Dedifferentiated amniotic fluid mesenchymal stem cell (primary cell): ENCODE measurements around the gene PHKA2.

Experiments used
- DNase-seq: peaks from one replicate; pipeline ENCODE4 v3.0.0-alpha.2; 2016; ENCODE audit errors: extremely low spot score

Gene PHKA2

DNA sequence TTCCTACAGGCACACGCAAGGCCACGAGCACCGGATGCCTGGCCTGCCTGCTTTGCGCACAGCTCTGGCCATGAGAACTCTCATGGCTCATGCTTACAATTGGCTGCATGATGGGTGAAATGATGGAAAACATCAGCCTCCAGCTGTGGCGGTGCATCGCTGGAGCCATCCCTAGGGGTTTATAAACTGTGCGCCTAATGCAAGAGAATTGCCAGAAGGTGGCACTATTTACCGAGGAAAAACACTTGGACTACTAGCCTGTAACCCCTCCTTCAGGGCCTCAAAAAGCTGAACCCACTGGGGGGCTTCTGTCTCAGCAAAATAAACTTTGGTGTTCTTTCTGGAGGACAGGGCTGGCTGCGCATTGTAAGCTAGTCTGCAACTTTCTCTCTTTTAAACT lies 51.9 kb downstream of the PHKA2 start:
- no peak for DNase-seq

DNA sequence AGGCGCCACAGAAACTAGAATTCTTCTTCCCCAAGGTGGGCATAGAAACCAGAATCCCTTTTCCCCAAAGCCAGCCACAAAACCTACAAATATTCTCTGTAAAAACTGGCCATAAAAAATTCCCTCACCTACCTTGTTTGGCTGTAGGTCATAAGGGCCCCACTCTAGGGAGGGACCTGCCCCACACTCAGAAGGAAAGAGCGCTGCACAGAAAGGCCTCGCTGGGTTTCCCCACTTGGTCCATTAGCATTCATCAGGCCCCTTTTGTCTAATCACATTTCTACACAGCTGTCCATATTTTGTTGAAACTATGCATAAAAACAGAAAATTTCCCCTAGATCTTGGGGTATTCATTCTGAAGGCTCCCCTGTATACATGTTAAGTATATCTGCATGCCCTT lies 54.1 kb downstream of the PHKA2 start:
- no peak for DNase-seq

DNA sequence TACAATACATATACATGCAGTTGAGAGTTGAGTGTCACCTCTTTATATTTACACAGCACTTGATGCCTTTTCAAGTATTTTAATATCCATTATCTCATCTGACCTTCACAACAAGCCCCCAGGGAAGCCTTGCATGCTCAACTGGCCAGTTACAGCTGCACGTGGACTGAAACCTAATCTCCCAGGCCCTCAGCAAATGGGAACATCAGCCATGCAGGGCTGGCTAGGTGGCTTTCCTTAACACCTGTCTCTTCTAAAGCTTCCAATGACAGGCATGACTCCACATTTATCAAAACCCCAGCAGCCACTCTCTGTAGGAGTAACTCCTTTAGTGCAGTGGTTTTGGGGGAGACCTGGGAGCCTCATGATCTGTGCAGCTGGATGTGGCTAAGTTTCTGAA lies 56.4 kb downstream of the PHKA2 start:
- no peak for DNase-seq

DNA sequence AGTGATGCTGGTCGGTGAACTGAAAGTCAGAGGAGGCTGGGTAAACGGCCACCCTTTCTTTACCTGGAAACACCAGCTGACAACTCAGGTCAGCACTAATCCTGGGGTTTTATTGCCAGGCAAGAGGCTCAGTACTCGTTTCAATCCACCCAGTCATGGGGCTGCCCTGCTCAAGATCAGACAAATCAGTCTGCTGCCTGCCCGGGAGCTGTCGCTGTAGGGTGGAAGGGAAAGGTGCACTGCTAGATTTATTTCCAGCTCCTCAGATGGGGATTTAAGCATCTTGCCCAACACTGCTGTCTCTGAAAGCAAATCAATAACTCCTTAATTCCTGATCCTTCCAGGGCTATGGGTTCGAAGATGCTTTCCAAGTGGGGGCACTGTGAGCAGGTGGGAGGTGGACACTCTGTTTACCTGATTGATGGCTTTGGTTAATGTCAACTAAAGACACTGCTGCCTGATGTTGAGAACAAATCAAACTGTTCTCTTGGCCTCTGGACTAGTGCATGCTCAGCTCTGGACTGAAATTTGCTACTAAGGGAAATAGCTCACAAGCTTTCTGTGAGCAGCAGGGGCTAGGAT lies 59.3 kb downstream of the PHKA2 start:
- DNase-seq, result no peak

DNA sequence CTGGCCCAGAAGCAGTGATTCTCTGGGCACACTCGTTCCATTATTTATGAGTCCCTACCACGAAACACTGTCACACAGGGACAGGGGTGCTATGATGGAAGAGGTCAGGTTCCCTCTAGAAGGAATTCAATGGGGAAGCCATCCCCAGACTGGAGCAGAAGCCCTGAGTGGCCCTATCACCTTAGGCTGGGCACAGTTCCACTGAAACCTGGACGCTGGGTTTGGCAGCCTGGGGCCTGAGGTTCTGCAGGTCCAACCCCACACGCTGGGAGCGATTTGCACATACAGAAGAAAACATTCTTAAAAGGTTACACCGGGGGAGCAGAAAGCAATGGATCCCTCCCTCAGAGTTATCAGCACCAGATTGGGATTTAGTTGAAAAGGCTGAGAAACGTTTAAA lies 63.3 kb downstream of the PHKA2 start:
- no peak for DNase-seq

DNA sequence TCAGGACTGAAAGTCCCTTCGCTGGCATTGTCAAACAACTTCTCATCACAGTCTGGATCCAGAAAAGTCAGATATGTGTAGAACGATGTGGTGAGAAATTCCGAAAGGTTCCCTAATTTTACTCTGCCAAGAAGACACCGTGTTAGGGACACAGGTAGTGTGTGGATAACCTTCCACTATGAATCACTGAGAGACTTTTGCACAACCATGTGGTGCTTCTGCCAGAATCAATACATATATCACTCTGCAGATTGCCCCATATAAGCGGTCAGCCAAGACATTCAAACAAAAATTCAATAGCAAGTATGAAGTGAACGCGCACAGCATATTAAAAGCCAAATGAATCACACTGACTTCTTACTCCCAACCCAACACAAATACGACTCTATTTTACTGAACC lies 63.8 kb downstream of the PHKA2 start:
- no peak for DNase-seq

DNA sequence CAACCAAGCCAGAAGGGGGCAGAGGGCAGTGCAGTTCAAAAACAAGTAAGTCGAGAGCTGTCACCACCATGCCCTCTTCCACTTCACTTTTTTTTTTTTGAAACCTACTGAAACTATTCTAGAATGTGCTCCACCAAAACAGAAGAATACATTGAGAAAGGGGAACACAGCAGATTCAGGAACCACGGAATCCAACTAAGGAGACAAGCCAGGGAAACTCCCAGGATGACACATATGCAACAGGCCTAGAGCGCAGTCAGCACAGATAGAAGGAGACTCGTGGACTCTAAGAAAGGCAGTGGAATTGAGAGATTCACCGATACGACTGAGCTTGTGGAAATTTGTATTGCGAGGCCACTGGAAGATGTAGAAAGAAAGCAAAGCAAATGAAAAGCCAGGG lies 66.1 kb downstream of the PHKA2 start:
- DNase-seq, result no peak

DNA sequence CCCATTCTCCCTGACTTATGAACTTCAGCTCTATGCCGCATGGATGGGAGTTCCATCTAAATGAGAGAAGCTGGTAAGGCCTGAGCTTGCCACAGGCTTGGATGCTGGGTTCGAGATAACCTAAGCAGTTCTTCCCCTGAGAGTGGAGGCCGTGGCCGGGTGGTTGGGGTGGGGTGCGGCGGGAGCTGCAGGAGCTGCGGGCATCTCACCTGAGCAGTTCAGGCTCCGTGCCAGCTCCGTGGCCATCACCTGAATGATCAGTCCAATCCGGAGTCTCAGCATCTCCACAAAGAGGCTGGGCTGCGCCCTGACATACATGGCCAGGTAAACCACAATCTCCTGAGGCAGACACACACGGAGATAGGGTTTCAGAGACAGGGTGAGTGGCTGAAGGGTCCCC lies 77.6 kb downstream of the PHKA2 start:
- no peak for DNase-seq

DNA sequence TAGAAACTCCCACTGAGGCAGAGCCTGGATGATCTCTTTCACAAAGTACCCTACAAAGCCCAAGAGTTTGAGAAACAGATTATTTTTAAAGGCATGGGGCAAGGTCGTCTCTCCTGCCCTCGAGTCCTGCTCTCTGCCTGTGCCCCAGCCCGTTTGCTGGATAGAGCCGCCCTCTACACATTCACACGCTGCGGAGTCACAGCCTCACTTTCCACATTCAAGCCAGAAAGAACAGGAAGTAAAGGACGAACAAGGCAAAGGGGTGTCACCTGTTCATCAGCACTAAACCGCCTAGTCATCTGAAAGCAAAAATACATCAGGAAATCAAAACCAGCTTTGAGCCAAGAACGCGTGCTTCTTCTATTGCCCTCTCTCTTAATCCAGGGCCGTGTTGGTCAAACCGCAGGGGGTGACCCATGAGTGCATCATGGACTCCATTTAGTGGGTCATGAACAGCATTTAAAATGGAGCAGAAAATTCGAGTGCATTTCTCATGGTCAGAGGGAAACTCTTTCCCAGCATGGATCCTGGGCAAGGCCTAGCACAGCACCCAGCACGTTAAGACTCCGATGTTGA lies 83.4 kb downstream of the PHKA2 start:
- no peak for DNase-seq

DNA sequence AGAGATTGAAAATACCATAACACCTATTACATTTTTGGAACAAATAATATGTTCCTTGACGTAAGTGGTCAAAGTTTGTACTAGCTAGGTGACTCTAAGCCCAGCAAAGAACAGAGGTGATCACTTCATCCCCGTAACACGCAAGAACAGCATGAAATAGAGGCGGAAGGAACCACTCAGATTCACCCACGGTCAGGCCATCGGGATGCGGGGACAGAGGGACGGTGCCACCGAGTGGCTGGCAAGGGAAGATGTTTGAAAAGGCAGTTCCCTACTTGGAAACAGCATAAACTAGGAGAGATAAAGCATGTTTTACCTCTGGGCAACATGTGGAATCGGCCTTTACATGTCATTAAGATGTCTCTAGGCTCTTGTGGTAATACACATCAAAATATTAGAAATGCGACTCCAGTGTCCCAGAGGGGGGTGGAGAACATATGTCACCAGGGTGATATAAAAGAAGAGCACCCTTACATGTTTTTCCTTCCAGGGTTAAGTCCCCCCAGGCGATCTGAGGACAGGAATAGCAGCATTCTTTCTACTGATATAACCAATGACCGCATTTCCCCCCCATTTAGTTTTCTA lies 84.0 kb downstream of the PHKA2 start:
- no peak for DNase-seq

DNA sequence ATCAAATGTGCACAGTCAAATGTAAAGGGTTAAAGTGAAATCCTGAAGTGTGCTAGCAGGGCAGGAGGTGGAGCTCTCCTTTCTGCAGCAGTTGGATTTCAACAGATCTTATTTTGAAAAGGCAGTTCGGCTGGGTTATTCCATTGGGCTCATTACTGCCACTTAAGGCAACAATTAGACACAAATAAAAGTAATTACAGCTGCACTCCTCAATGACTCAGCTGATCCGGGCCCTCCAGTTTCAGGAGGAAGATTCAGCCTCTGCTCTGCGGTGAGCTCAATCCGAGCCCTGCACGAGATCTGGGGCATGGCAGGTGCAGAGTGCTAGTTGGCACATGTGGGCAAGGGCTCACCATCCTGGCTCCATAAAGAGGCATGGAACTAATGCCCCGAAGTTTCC lies 85.4 kb downstream of the PHKA2 start:
- DNase-seq, result no peak

DNA sequence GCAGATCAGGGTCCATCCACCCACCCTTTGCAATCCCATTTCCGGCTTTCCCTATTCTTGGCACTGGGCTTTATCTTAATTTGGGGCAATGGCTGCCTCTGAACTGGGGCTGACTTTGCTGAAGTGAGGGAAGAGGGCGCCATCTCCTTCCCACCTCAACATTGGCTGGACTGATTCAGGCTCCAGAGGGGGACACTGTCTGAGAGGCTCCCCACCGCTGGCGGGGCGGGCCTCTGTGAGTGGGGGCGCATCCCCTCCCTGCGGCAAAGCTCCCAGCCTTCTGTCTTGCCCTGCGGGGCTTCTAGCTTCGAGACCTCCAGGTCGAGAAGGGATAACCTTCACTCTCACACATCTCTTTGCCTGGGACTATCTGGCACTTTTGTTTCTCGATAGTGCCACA lies 85.8 kb downstream of the PHKA2 start:
- DNase-seq, result no peak

DNA sequence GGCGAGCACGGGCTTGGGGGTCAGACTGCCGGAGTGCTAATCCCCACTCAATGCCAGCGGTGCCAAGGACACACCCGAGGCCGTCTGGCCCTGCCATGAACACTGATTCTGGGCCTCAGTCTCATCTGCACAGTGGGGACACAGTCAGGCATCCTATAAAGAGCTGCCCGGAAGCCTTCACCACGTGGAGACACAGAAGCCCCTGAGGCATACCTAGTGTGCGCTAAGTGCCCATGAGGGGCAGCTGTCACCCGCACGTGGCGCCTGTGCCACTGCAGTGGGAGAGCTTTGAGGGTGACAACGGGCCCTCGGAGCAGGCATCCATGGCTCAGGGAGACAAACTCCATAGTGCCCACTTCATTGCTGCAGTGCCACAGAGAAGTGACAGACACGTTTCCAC lies 86.3 kb downstream of the PHKA2 start:
- no peak for DNase-seq

DNA sequence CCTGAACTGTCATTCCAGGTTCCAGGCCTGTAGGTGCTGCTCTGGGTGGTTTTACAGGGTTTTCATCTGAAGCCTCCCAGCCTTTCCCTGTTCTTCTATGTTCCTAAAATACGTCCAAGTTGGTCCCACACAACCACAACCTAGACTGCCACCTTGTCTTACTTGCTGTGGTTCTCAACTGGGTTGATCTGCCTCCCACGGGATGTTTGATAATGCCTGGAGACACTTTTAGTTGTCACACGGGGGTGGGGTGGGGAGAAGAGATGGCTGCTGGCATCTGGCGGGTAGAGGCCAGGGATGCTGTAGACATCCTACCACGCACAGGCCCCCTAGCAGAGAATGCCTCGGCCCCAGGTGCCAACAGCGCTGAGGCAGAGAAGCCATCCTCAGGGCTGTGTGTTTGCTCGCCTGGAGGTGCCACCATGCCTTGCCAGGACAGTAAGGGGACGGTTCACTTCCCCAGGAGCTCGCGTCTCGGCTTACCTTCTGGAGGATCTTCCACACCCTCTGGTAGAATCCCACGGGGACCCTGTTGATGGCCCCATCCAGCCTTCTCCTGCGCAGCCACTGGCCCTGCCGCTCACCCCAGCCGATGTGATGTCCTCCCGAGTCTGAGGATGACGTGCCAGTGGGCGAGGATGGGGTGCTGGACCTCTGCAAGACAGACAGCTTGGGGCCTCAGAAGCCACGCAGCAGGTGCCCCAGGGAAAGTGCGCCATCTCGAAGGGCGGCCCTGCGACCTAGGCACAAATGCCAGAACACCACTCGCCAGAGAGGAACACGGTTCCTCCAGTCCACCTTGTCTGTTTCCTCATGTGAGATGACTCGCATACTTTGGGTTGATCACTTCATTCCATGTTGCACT lies 87.0 kb downstream of the PHKA2 start:
- DNase-seq, result no peak

DNA sequence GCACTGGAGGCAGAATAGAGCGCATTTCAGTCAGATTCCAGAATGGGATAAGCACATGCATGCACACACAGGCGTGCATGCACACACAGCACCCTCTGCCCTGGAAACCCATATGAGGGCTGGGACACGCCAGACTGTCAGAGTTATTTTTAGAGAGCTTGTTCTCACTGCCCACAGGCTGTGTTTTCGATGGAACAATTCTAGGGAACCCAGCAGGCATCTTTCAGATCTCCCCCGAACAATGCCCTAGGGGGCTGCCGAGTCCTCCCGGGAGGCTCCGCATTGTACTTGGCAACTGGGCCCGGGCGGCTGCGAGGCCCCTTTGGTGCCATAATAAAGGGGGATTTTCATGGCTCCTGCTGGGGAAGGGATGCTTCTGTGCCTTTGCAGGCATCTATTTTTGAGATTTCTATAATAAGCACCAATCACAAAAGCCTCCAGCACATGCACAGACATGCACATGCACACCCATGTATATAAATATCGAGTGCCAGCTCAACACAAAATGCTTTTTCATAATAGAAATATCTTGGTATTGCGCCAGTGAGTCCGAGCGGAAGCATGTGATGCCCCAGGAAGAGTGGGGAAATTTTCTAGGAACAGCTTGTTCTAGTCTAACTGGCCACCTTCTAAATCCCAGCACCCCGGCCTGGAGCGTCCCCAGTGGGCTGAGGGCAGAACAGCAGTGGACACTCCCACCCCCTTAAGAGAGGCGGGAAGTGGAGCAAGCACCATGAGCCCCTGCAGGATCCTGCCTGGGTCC lies 88.5 kb downstream of the PHKA2 start:
- DNase-seq, result no peak

DNA sequence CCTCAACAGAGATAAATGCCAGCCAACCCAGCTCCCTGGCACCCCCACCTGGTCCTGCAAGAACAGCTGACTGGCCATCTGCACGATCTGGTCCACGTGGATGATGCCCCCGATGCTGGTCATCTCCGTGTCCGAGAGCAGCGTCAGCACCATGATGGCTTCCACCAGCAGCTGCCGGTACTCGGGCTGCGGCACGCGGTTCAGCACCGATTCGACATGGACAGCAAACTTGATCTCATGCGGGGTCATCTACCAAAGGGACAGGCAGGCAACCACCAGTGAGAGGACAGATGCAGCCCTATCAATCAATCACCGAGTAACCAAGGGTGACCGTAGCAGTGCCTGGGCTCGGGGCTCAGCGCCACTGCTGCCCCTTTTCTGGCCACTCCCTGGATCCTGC lies 89.8 kb downstream of the PHKA2 start:
- DNase-seq, result no peak

DNA sequence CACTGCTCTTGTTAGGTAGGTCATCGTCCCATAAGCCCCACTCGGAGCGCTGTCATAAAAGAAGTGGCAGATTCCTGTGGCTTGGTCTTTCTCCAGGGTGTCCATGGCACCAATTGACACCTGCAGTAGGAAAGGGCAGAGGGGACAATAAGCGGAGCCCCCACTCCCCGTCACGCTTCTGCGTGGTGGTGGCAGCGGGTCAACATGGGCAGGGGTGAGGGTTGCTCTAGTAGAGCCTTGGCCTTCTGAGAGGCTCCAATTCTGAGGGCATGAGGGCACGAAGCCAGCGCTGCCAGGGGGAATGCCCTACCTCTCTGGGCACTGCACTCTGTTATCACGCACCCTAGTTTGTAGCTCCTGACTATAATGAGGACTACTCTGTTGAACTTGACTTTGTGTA lies 90.4 kb downstream of the PHKA2 start:
- DNase-seq, result no peak

DNA sequence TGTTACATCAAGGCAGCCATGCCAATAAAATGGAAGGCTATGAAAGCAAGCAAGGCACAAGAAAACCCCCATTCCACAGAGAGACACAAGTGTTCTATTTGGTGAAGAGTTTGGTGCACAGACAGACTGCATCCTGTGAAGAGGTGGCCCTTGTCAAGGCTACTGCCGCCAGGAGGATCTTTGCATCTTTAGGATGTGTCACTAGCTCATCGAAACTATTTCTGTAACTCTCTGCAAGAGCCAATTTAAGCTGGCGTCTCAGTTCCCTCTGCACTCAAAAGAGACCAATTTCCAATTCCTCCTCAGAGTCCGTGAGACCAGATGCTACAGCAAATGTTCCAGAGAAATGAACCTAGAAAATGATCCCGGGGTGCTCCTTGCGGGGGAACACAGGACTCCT lies 91.0 kb downstream of the PHKA2 start:
- DNase-seq, result no peak

DNA sequence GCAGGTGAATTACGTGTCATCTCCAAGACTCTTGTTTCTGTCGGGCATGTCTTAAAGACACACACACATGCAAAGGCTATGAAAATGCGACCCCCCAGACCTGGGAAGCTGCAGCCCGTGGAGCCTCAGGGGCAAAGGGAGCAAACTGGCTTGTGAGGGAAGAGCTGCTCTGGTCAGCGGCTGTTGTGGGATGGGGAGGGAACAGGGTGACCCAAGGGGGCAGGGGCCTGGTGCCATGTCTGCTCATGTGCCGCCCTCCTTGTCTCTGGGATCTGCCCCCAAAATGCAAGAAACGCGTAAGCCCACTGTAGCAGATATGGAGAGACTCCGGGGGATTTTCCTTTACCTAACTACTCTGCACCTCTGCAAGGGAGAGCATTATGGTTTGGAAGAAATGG lies 92.4 kb downstream of the PHKA2 start:
- no peak for DNase-seq

DNA sequence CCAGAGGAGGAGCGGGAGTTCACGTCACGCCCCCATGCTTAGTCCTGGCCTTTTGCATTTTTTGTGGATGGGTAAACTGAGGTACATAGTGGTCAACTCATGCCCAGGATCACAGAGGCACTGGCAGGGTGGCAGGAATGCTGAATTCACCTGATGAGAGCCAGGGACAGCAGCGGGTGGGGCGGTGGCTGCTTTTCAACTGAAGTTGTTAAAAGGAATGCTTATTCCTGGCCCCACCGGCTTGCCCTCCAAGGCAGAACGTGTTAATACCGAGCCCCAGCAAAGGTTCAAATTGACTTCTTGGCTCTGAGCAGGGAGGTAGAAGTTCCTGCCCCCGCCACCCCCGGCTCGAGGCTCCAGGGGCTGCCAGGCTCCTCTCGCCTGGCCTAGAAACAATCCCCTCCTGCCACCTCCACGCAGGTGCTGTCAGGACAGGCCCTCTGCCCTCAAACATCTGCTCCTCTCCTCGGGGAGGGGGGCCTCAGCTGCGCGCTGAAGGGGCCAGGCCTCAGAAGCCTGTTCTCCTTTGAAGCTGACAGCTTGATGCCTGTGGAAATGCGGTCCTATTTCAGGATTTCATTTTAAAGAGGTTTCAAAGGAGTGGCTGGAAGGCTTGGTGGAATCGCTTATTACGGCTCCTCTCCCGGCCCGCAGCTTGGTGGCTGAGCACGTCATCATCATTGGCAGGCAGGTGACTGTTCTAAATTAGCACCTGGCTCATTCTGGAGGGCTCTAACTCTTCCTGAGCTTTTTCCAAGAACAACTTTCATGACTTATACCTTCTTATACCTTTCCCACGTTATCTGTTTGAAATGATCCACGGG lies 93.0 kb downstream of the PHKA2 start:
- no peak for DNase-seq

DNA sequence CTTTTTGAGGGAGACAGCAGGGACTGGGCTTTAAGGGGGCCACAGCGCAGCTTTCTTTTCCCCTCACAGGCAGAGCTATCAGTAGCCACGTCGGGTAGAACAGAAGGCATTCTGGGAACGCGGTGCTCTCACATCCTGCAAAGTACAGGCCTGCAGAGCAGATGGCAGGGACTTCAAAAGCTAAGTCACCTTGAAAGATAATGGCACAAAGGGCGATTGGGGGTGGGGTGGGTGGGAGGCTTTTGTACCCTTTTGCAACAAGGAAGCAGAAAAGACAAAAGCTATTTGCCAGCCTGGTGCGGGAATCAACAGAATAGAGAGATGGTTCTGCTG lies 93.9 kb downstream of the PHKA2 start:
- DNase-seq, result no peak
